Mesothelial cell of epicardium (in vitro differentiated cells): ENCODE results near the gene ENPP6. TPM values are rescaled to one million over a fixed set of nuclear protein-coding genes. Genes with fewer than 3 reads are reported as not detected.

Experiments used
- DNase-seq, 2 experiments: peaks; one replicate each; pipeline ENCODE4 v3.0.0; 2021; ENCODE audit warnings: low spot score in 2 of 2; ENCODE audit not compliant: unreplicated experiment in 2 of 2
- H3K27ac Mint-ChIP-seq: 2 replicates; pipeline ENCODE4 v1.8.0; 2021; ENCODE audit warnings: mixed read lengths
- H3K27me3 Mint-ChIP-seq: 2 replicates; pipeline ENCODE4 v1.8.0; 2021; ENCODE audit warnings: low read depth, mixed read lengths
- H3K36me3 Mint-ChIP-seq: 2 replicates; pipeline ENCODE4 v1.8.0; 2021; ENCODE audit warnings: mixed read lengths
- H3K4me1 Mint-ChIP-seq: 2 replicates; pipeline ENCODE4 v1.8.0; 2021; ENCODE audit warnings: mixed read lengths
- H3K4me3 Mint-ChIP-seq: 2 replicates; pipeline ENCODE4 v1.8.0; 2021; ENCODE audit warnings: mild to moderate bottlenecking, moderate library complexity, mixed read lengths
- H3K9me3 Mint-ChIP-seq: 2 replicates; pipeline ENCODE4 v1.8.0; 2021; ENCODE audit warnings: mixed read lengths
- CTCF ChIP-seq: fragments of 200-600 bp; sonication (generic); IDR thresholded peaks from one replicate; pipeline ENCODE4 v1.5.0; 2021; ENCODE audit warnings: antibody characterized with exemption; ENCODE audit not compliant: unreplicated experiment
- total RNA-seq: library from RNA; stranded (reverse); gene quantifications from 3 replicates; pipeline ENCODE4 v1.2.1, GENCODE V29; 2021

ENPP6 gene
- total RNA-seq, 1 donor from 2014 or later = 0.11 TPM

GRCh38 chr4:184201179-184201578 lies 16.5 kb downstream of the ENPP6 start:
- no peak for TF ChIP-seq CTCF
- H3K4me1 Mint-ChIP-seq = peaks cover 22% of the 10 kb centered on the region
- DNase-seq = no peak
- H3K9me3 Mint-ChIP-seq = no peaks in the 10 kb centered on the region
- H3K27me3 Mint-ChIP-seq = no peaks in the 10 kb centered on the region
- H3K36me3 Mint-ChIP-seq = no peaks in the 10 kb centered on the region
- no peak overlapping the region for H3K4me3 Mint-ChIP-seq
- no peak overlapping the region for H3K27ac Mint-ChIP-seq

- DNase-seq = no peak
- no peaks in the 10 kb centered on the region for H3K36me3 Mint-ChIP-seq
Measured at GRCh38 chr4:184200296-184200695, 17.4 kb downstream of the ENPP6 start.

GRCh38 chr4:184199780-184200179 lies 17.9 kb downstream of the ENPP6 start:
- Mint-ChIP-seq H3K27me3 (no peaks in the 10 kb centered on the region), H3K4me3 (no peak overlapping the region), H3K36me3 (no peaks in the 10 kb centered on the region), H3K4me1 (peaks cover 30% of the 10 kb centered on the region), H3K9me3 (no peaks in the 10 kb centered on the region), H3K27ac (no peak overlapping the region)
- no peak for DNase-seq
- TF ChIP-seq CTCF = no peak

More at GRCh38 chr4:184200296-184200695, 17.4 kb downstream of the ENPP6 start:
- TF ChIP-seq CTCF = no peak
- no peak overlapping the region for H3K4me3 Mint-ChIP-seq
- H3K9me3 Mint-ChIP-seq = no peaks in the 10 kb centered on the region
- H3K4me1 Mint-ChIP-seq = peaks cover 28% of the 10 kb centered on the region
- H3K27ac Mint-ChIP-seq = no peak overlapping the region
- no peaks in the 10 kb centered on the region for H3K27me3 Mint-ChIP-seq

GRCh38 chr4:184198190-184198589 lies 19.5 kb downstream of the ENPP6 start:
- Mint-ChIP-seq H3K27me3 (no peaks in the 10 kb centered on the region), H3K4me3 (no peak overlapping the region), H3K36me3 (no peaks in the 10 kb centered on the region), H3K27ac (no peak overlapping the region), H3K9me3 (peaks cover under 1% of the 10 kb centered on the region), H3K4me1 (peaks cover 30% of the 10 kb centered on the region)
- TF ChIP-seq CTCF = no peak
- DNase-seq = no peak

GRCh38 chr4:184197536-184198082 lies 20.1 kb downstream of the ENPP6 start:
- Mint-ChIP-seq H3K27ac (no peak overlapping the region), H3K36me3 (peaks cover 2% of the 10 kb centered on the region), H3K4me3 (no peak overlapping the region), H3K9me3 (peaks cover 3% of the 10 kb centered on the region), H3K4me1 (peaks cover 30% of the 10 kb centered on the region), H3K27me3 (no peaks in the 10 kb centered on the region)
- TF ChIP-seq CTCF = no peak
- DNase-seq = no peak
